HG03457 (cell line): ENCODE data around the gene TNNI2.
"Not testable (repeated sequence)": the region's sequence is repeated elsewhere in the genome, so short reads cannot be mapped to it uniquely, and the experiment has no call there.

Experiments used
- ATAC-seq: cut with Tn5 transposase; IDR thresholded peaks from one replicate; pipeline ENCODE4 v1.9.1; 2021; ENCODE audit warnings: moderate number of reproducible peaks; ENCODE audit not compliant: unreplicated experiment

TNNI2 gene

GRCh38 chr11:1838426-1839144 lies at the start of gene TNNI2:
Gene TNNI2 (plus strand): TSS chr11:1838981. CDS start chr11:1839697, 716 bp downstream.
- ATAC-seq, result no peak

GRCh38 chr11:1791912-1792311 lies 46.9 kb upstream of the TNNI2 start:
- ATAC-seq, result no peak

GRCh38 chr11:1792461-1792860 lies 46.3 kb upstream of the TNNI2 start:
- ATAC-seq, result no peak

GRCh38 chr11:1793081-1793480 lies 45.7 kb upstream of the TNNI2 start:
- no peak for ATAC-seq

- ATAC-seq, result no peak
Measured at GRCh38 chr11:1796413-1797011, 42.3 kb upstream of the TNNI2 start.

- ATAC-seq, result no peak
Measured at GRCh38 chr11:1797391-1798125, 41.2 kb upstream of the TNNI2 start.

GRCh38 chr11:1803246-1803645 lies 35.5 kb upstream of the TNNI2 start:
- no peak for ATAC-seq

GRCh38 chr11:1803835-1804519 lies 34.8 kb upstream of the TNNI2 start:
- not testable (repeated sequence) for ATAC-seq

- ATAC-seq, result no peak
Measured at GRCh38 chr11:1805525-1805924, 33.3 kb upstream of the TNNI2 start.

- ATAC-seq, result no peak
Measured at GRCh38 chr11:1807264-1807995, 31.4 kb upstream of the TNNI2 start.

- ATAC-seq, result no peak
Measured at GRCh38 chr11:1810761-1811160, 28.0 kb upstream of the TNNI2 start.

GRCh38 chr11:1812274-1812673 lies 26.5 kb upstream of the TNNI2 start:
- no peak for ATAC-seq

- no peak for ATAC-seq
Measured at GRCh38 chr11:1812801-1813200, 26.0 kb upstream of the TNNI2 start.

- ATAC-seq, result not testable (repeated sequence)
Measured at GRCh38 chr11:1813356-1813755, 25.4 kb upstream of the TNNI2 start.

- no peak for ATAC-seq
Measured at GRCh38 chr11:1814691-1815090, 24.1 kb upstream of the TNNI2 start.

GRCh38 chr11:1815311-1815710 lies 23.5 kb upstream of the TNNI2 start:
- no peak for ATAC-seq

- ATAC-seq, result no peak
Measured at GRCh38 chr11:1815751-1816150, 23.0 kb upstream of the TNNI2 start.

- ATAC-seq, result no peak
Measured at GRCh38 chr11:1817000-1817399, 21.8 kb upstream of the TNNI2 start.

- no peak for ATAC-seq
Measured at GRCh38 chr11:1817511-1817910, 21.3 kb upstream of the TNNI2 start.

- ATAC-seq, result no peak
Measured at GRCh38 chr11:1819074-1819473, 19.7 kb upstream of the TNNI2 start.
